HL-60 (cell line): ENCODE results near the gene CACNA1D.

Experiments used
- GABPA ChIP-seq: IDR thresholded peaks from 2 replicates; pipeline ENCODE4 v1.6.1; 2012; ENCODE audit warnings: low read depth
- POLR2AphosphoS5 ChIP-seq: IDR thresholded peaks from 2 replicates; pipeline ENCODE4 v1.6.1; 2012; ENCODE audit warnings: low read depth
- TF ChIP-seq, protein P1 (sequence below): IDR thresholded peaks from one replicate; pipeline ENCODE4 v1.5.1; 2011; ENCODE audit warnings: low read length, control low read depth, inconsistent platforms; ENCODE audit not compliant: insufficient read depth
- TF ChIP-seq, protein P2 (sequence below): IDR thresholded peaks from 2 replicates; pipeline ENCODE4 v1.6.1; 2012; ENCODE audit warnings: low read depth; ENCODE audit not compliant: insufficient replicate concordance

- TF ChIP-seq, protein P1, sequence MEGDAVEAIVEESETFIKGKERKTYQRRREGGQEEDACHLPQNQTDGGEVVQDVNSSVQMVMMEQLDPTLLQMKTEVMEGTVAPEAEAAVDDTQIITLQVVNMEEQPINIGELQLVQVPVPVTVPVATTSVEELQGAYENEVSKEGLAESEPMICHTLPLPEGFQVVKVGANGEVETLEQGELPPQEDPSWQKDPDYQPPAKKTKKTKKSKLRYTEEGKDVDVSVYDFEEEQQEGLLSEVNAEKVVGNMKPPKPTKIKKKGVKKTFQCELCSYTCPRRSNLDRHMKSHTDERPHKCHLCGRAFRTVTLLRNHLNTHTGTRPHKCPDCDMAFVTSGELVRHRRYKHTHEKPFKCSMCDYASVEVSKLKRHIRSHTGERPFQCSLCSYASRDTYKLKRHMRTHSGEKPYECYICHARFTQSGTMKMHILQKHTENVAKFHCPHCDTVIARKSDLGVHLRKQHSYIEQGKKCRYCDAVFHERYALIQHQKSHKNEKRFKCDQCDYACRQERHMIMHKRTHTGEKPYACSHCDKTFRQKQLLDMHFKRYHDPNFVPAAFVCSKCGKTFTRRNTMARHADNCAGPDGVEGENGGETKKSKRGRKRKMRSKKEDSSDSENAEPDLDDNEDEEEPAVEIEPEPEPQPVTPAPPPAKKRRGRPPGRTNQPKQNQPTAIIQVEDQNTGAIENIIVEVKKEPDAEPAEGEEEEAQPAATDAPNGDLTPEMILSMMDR, result no peak
- TF ChIP-seq POLR2AphosphoS5 (no peak), GABPA (no peak)
- TF ChIP-seq, protein P2, sequence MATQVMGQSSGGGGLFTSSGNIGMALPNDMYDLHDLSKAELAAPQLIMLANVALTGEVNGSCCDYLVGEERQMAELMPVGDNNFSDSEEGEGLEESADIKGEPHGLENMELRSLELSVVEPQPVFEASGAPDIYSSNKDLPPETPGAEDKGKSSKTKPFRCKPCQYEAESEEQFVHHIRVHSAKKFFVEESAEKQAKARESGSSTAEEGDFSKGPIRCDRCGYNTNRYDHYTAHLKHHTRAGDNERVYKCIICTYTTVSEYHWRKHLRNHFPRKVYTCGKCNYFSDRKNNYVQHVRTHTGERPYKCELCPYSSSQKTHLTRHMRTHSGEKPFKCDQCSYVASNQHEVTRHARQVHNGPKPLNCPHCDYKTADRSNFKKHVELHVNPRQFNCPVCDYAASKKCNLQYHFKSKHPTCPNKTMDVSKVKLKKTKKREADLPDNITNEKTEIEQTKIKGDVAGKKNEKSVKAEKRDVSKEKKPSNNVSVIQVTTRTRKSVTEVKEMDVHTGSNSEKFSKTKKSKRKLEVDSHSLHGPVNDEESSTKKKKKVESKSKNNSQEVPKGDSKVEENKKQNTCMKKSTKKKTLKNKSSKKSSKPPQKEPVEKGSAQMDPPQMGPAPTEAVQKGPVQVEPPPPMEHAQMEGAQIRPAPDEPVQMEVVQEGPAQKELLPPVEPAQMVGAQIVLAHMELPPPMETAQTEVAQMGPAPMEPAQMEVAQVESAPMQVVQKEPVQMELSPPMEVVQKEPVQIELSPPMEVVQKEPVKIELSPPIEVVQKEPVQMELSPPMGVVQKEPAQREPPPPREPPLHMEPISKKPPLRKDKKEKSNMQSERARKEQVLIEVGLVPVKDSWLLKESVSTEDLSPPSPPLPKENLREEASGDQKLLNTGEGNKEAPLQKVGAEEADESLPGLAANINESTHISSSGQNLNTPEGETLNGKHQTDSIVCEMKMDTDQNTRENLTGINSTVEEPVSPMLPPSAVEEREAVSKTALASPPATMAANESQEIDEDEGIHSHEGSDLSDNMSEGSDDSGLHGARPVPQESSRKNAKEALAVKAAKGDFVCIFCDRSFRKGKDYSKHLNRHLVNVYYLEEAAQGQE, result no peak
These were observed 32.3 kb downstream of the CACNA1D start for GRCh38 chr3:53526704-53527055.
